Lower lobe of right lung (tissue), 2 donors: ENCODE measurements around the gene YPEL1. TPM values are rescaled to one million over a fixed set of nuclear protein-coding genes. Genes with fewer than 3 reads are reported as not detected.

Experiments
- ATAC-seq, 2 donors: fragments of 200-7000 bp; cut with Tn5 transposase; one replicate each; pipeline ENCODE4 v1.9.1; 2020 to 2022; ENCODE audit warnings: mild to moderate bottlenecking in 2 of 2, moderate library complexity in 2 of 2
- DNase-seq: peaks from one replicate; pipeline ENCODE4 v3.0.0-alpha.2; 2020
- H3K27ac ChIP-seq: fragments of 200-600 bp; one replicate; pipeline ENCODE4 v1.8.0; 2022
- H3K27me3 ChIP-seq: fragments of 200-600 bp; one replicate; pipeline ENCODE4 v1.8.0; 2022; ENCODE audit warnings: low read depth
- H3K36me3 ChIP-seq: fragments of 200-600 bp; one replicate; pipeline ENCODE4 v1.8.0; 2022; ENCODE audit warnings: mild to moderate bottlenecking
- H3K4me1 ChIP-seq: fragments of 200-600 bp; one replicate; pipeline ENCODE4 v1.8.0; 2022
- H3K4me3 ChIP-seq: fragments of 200-600 bp; one replicate; pipeline ENCODE4 v1.8.0; 2022; ENCODE audit warnings: mild to moderate bottlenecking
- H3K9me3 ChIP-seq: fragments of 200-600 bp; one replicate; pipeline ENCODE4 v1.8.0; 2022
- intact Hi-C: fragments of 100-400 bp; cut with DNase I; formaldehyde crosslinking; loops from one replicate; pipeline ENCODE4 v1.11.0; 2022
- long read RNA-seq: library from polyadenylated mRNA; unstranded; transcript quantifications from one replicate; pipeline ENCODE4 v2.0.0, GENCODE V29; 2021
- total RNA-seq: library from RNA; stranded (reverse); fragmentation: NEBNext Ultra II Directional; extraction: Animal tissue kit (Norgen Biotek cat#: 25700); gene quantifications from one replicate; pipeline ENCODE4 v1.2.1, GENCODE V29; 2021
- TF ChIP-seq, protein P1 (sequence below): fragments of 200-600 bp; IDR thresholded peaks from one replicate; pipeline ENCODE4 v1.8.0; 2022; ENCODE audit warnings: antibody characterized with exemption, mild to moderate bottlenecking
- donor health status: DM: no; HTN: yes; CAD: no; lungs with severe emphysema.

The YPEL1 gene, protein sequence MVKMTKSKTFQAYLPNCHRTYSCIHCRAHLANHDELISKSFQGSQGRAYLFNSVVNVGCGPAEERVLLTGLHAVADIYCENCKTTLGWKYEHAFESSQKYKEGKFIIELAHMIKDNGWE
- total RNA-seq: 7.6 TPM
- long read RNA-seq, full-length matches to known transcripts: 2 of 15 reads
- long read RNA-seq, partial matches to known transcripts: 2 of 15 reads
- long read RNA-seq, other reads (novel, unspliced or antisense): 11 of 15 reads

GRCh38 chr22:21735200-21736083, at the start of gene YPEL1:
YPEL1 (minus strand) TSS chr22:21735794; CDS start chr22:21710744, 25,050 bp downstream.
- Histone ChIP-seq H3K9me3 (no peaks in the 10 kb centered on the region), H3K27me3 (no peaks in the 10 kb centered on the region), H3K27ac (peak within 1 kb of the TSS; percentile 82), H3K4me1 (peaks cover 12% of the 10 kb centered on the region), H3K4me3 (peak within 1 kb of the TSS; percentile 67), H3K36me3 (no peaks in the 10 kb centered on the region)
- TF ChIP-seq, protein P1, sequence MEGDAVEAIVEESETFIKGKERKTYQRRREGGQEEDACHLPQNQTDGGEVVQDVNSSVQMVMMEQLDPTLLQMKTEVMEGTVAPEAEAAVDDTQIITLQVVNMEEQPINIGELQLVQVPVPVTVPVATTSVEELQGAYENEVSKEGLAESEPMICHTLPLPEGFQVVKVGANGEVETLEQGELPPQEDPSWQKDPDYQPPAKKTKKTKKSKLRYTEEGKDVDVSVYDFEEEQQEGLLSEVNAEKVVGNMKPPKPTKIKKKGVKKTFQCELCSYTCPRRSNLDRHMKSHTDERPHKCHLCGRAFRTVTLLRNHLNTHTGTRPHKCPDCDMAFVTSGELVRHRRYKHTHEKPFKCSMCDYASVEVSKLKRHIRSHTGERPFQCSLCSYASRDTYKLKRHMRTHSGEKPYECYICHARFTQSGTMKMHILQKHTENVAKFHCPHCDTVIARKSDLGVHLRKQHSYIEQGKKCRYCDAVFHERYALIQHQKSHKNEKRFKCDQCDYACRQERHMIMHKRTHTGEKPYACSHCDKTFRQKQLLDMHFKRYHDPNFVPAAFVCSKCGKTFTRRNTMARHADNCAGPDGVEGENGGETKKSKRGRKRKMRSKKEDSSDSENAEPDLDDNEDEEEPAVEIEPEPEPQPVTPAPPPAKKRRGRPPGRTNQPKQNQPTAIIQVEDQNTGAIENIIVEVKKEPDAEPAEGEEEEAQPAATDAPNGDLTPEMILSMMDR: no peak
- DNase-seq (peak; percentile 98), ATAC-seq (peak; percentile 99)
- intact Hi-C loops: no loop called here

- H3K36me3 ChIP-seq: peaks cover 63% of the 10 kb centered on the region
- no peak for DNase-seq
- intact Hi-C loops: no loop called here
- no peaks in the 10 kb centered on the region for H3K9me3 ChIP-seq
- ATAC-seq: no peak
- H3K27me3 ChIP-seq: no peaks in the 10 kb centered on the region
- TF ChIP-seq, protein P1: no peak
- no peak overlapping the region for H3K27ac ChIP-seq
- no peaks in the 10 kb centered on the region for H3K4me1 ChIP-seq
- no peak overlapping the region for H3K4me3 ChIP-seq
These were observed 44.7 kb upstream of the YPEL1 start for GRCh38 chr22:21780259-21780658.

- Histone ChIP-seq H3K36me3 (peaks cover 55% of the 10 kb centered on the region), H3K9me3 (no peaks in the 10 kb centered on the region), H3K27ac (no peak overlapping the region), H3K4me1 (no peaks in the 10 kb centered on the region), H3K27me3 (no peaks in the 10 kb centered on the region), H3K4me3 (no peak overlapping the region)
- intact Hi-C loops: no loop called here
- DNase-seq: no peak
- no peak for ATAC-seq
- TF ChIP-seq, protein P1: no peak
These were observed 43.9 kb upstream of the YPEL1 start for GRCh38 chr22:21779444-21779843.

DNA sequence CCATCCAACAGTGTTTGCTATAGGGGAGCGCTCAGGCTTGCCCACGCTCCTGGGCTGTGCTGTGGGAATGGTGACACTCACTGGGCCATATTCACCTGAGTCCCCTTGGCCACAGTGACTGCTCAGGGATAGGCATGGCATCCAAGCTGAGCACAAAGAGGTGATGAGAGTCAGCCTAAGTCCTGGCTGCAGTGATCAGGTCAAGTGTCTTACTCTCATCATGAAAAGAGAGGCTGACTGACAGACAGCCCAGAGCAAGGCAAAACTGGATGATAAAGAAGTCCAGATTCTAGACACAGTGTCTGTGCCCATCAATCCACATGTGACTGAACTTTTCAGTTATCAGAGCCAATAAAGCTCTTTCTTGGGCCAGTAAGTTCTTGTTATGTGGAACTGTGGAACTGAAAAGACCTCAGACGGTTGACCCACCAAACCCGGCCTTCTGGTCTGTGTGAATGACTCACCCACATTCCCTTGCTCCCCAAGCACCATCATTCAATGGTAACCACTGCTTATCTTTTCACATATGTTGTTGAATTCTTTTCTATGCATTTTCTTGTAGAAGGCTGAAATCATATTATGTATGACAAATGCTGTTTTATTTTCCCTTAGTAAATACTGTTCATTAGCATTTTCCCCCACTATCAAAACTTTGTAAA, 43.2 kb upstream of the YPEL1 start:
- DNase-seq (no peak), ATAC-seq (no peak)
- Histone ChIP-seq H3K36me3 (peaks cover 57% of the 10 kb centered on the region), H3K27me3 (no peaks in the 10 kb centered on the region), H3K4me3 (no peak overlapping the region), H3K9me3 (no peaks in the 10 kb centered on the region), H3K4me1 (no peaks in the 10 kb centered on the region), H3K27ac (no peak overlapping the region)
- intact Hi-C loops: no loop called here
- TF ChIP-seq, protein P1: no peak

- ATAC-seq (no peak), DNase-seq (no peak)
- Histone ChIP-seq H3K9me3 (no peaks in the 10 kb centered on the region), H3K27me3 (no peaks in the 10 kb centered on the region), H3K4me1 (no peaks in the 10 kb centered on the region), H3K36me3 (peaks cover 73% of the 10 kb centered on the region), H3K4me3 (no peak overlapping the region), H3K27ac (no peak overlapping the region)
- intact Hi-C loops: no loop called here
- TF ChIP-seq, protein P1: no peak
These were observed 36.0 kb upstream of the YPEL1 start for GRCh38 chr22:21771631-21771976.
